HG03565 (cell line): ENCODE measurements around the gene NUP188.

Experiments used
- ATAC-seq: cut with Tn5 transposase; IDR thresholded peaks from one replicate; pipeline ENCODE4 v1.9.1; 2021; ENCODE audit warnings: mild to moderate bottlenecking, moderate library complexity; ENCODE audit not compliant: unreplicated experiment

Gene NUP188

DNA sequence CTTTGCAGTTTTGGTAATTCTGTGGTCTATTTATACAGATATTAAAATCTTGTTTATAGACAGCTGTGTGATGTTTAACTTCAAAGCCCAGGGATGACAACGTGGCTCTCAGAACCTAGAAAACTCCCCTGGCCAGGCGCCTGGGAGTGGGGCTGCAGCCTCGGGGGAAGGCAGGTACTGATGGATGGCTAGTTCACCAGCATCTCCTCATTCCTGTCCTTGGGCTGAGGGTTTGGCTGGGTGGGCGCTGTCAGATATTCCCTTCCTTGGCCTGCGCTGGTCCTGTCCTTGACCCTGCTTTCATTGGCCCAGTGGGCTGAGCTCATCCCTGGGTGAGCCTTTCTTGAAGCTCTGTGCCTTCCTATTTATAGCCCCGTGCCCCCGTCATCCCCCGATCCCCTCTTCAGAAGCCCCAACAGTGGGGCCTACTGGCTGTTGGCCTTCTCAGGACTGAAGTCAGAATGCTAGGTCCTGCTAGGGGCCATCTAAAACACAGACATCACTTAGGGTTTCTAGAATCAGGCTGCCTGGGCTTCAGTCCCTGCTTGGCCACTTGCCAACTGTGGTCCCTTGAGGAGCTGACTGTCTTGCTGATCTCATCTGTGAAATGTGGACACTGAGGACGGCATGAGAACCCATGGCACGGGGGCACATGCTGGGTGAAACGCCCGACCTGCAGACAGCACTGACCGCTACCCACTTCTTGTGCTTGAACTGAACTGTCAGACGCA lies 59.7 kb downstream of the NUP188 start:
- ATAC-seq, result no peak

DNA sequence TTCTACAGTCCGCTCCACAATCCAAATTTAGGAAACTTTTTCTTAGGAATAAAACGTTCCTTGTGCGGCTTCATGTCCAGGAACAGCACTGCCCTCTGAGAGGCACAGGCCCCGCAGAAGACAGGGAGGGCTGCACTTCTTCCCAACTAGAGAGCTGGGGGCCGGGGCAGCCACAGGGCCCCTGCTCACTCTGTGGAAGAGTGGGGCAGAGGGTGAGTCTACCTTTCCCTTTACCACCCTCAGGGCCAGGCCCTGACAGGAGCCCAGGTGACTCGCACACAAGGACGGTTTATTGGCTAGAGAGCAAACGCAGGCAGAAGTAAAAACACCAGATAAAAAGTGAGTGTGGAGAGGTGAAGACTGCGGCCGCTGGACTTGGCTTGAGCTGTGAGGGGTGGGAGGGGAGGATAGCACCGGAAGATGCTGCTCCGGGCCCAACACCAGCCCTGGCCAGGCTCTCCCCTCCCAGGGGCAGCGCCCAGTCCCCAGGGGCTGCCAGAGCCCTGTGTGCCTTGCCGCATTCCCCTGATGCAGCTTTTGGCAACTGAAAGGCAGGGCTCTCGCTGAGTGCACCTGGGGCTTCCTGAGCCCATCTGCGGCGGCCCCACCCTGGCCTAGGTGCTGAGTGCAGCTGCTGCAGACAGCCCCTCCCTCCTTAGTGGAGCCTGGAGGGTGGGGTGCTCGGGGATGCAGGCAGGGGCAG lies 60.4 kb downstream of the NUP188 start:
- ATAC-seq, result no peak

GRCh38 chr9:129008469-129008965 lies 61.0 kb downstream of the NUP188 start:
- ATAC-seq, result no peak

- no peak for ATAC-seq
Observed at GRCh38 chr9:129008986-129009583, 61.6 kb downstream of the NUP188 start.

DNA sequence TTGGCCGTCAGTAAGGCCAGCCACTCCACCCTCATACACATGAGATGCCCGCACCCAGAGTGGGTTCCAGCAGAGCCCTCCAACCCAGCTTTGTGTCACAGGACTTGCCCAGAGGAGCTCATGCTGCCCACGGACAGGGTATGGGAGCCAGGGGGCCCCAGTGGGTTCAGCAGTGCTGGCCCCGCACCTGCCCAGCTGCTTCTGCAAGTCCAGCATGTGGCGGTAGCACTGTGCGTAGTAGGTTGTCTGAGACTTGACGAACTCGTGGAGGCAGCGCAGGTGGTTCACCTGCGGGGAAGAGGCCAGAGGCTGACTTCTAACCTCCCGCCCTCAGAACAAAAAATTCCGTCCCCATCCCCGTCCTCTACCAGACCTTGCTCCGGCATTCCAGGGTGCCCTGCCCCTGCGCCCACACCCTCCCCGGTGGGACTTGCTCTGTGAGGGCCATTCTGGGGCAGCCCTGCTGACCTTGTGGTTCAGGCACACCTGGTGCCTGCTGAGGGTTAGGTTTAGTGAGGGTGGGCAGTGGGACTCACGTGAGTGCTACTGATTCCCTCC lies 62.2 kb downstream of the NUP188 start:
- ATAC-seq, result no peak

DNA sequence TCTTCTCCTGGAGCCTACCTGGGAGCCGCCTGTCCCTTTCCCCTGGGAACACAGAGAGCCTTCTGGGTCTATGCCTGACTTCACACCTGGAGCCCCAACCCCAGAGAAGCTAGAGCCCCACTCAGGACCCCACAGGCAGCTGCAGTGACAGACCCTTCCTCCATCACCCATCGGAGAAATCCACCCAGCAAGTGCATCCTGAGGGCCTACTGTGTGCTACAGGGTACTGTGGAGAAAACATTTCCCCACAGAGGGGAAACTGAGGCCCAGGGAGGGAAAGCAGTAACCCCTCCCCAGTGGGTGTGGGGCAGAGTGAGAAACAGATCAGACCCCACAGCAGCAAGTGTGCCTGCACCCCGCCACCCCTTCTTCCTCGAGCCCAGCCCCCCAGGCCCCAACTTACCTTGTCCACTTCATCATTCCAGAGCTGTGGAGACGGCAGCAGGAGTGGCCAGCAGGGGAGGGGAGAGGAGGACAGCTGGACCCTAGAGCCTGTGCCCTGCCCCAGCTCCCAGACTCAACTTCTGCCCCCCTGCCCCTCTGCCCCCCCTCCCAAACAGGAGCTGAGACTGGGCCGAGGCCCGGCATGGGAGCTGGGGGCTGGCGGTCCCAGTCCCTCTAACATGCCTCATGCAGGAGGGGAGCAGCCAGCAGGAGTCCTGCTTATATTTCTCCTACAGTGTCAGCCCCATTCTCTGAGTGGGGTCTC lies 62.9 kb downstream of the NUP188 start:
- no peak for ATAC-seq

- no peak for ATAC-seq
Observed at GRCh38 chr9:129011170-129011569, 63.7 kb downstream of the NUP188 start.

DNA sequence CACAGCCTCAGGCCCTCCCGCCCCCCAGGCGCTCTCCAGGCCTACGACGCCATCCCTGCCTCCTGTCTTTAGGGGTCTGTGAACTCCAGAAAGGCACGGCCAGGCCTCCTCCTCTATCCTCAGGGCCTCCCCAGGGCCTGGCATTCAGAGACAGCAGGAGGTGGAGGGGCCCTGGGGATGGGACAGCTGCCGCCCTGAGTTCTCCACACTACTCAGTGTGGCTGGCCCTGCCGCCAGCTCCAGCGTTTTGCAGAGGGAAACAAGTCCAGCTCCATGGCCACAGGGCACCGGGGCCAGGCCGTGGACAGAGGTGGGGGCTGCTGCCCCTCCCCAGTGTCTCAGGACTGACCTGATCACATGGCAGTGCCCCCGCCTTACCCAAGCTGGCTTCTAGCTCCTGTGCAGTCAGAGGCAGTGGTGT lies 64.3 kb downstream of the NUP188 start:
- no peak for ATAC-seq

DNA sequence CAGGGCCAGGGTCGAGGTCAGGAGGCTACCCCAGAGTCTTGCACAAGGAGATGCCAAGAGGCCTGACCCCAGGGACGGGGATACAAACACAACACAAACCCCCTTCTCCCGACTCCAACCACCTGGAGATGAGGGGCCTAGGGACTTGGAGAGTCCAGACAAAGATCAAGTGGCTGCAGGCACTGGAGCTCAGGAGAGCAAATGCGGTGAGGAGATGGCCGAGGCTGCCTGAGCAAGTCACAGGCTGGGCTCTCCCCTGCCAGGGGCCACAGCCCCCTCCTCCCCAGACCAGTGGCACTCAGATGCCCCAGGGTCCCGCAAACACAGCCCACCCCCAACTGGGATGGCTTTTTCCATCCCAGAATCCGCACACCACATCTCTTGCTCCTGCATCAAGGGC lies 64.8 kb downstream of the NUP188 start:
- ATAC-seq, result no peak

GRCh38 chr9:129012893-129013448 lies 65.5 kb downstream of the NUP188 start:
- no peak for ATAC-seq

DNA sequence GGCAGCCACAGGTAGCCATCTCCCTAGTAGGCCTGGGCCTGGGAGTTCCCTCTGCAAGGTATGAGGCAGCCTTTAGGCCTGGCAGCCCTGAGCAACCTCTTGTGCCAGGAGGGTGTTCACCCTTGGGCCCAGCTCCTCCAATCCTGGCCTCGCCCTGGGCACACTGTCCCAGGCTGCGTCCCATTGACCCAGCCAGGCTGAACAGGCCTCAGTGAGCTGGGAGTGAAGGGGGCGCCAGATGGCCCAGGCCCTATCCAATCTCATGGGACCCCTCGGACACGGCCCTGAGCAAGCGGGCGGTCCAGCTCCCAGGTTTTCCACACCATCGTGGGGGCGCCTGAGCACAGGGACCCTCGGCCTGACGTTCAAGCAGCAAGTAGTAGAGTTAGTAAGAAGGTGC lies 66.2 kb downstream of the NUP188 start:
- ATAC-seq, result no peak

DNA sequence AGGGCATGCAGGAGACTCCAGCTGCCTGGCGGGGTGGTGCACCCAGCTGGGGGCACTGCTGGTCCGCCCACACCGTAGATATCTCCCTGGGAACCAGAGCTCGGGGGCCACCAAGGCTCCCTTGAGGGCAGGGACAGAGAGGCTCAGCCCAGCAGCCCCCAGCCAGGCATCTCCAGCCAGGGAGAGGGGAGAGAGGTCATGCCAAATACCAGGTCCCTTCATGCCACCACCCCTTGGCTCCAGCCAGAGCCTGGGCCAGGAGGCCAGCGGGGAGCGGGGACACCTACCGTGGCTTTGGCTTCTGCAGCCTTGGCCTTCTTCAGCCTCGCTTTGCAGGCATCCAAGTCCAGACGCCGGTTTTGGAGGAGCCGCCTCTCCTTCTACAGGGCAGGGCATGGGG lies 66.6 kb downstream of the NUP188 start:
- ATAC-seq, result no peak

GRCh38 chr9:129014608-129015007 lies 67.1 kb downstream of the NUP188 start:
- no peak for ATAC-seq

DNA sequence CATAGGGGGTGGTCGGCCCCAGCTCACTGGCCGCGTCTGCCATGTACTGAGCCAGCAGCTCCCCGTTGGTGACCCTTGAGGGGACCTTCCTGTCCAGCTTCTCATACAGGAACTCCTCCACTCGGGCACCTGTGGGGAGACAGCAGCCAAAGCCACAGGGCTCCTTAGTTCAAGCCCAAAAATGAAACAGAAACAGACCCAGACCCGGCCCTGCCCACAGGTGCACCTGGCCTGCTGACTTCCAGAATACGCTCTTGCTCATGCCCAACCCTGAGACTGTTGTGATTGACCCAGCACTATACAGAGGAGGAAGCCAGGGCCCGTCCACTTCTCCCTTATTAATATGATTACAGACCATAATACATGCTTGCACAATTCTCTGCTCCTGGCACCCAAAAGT lies 73.6 kb downstream of the NUP188 start:
- ATAC-seq, result no peak

- ATAC-seq, result no peak
Observed at GRCh38 chr9:129022037-129022436, 74.5 kb downstream of the NUP188 start.

- ATAC-seq, result no peak
Observed at GRCh38 chr9:129023036-129023907, 75.8 kb downstream of the NUP188 start.

- no peak for ATAC-seq
Observed at GRCh38 chr9:129023908-129024233, 76.4 kb downstream of the NUP188 start.

DNA sequence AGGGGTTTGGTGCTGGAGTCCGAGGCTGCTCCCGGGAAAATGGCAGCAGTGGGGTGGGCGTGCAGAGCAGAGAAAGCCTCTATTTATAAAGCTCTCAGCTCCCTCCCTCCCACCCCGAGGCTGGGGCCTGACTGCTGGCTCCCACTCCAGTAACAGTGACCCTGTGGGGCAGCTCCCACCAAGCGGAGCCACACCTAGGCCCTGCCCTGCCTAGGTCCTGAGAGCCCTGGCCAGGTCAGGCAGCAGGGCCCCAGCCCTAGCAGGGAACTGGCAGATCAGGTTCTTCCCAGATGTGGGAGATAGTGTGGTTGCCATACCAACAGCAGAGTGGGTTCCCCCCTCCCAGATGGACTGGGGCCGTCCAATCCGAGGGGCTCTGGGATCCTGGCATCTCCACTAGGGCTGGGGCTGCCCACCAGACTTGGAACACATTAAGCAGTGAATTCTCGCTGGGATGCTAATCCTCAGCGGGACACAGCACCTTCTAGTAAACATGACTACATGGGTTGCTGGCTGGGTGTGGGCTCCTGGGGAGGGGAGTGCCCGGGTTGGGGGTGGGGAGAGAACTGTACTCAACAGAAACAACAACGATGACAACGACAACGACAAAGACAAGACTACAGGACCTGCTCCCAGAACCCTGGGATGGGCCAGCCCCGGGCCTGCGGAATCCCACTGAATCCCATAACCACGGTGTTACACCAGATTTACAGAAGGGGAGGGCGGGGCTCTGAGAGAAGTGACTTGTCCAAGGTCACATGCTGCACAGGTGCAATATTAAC lies 79.1 kb downstream of the NUP188 start:
- ATAC-seq, result no peak

- no peak for ATAC-seq
Observed at GRCh38 chr9:129027224-129027684, 79.8 kb downstream of the NUP188 start.
